H1 (cell line): ENCODE data around the gene AKR1B1. TPM values are rescaled to one million over a fixed set of nuclear protein-coding genes. Genes with fewer than 3 reads are reported as not detected.

ENCODE experiments used
- CTCF ChIA-PET: fragments of 300-600 bp; sonication (Branson Sonifier 250); formaldehyde crosslinking; loops from one replicate; lab custom pipeline; 2021; ENCODE audit not compliant: partially characterized antibody; lab: Charles Lee
- POLR2A ChIA-PET: fragments of 300-600 bp; sonication (Branson Sonifier 250); formaldehyde crosslinking; loops from one replicate; lab custom pipeline; 2021; ENCODE audit warnings: inconsistent platforms; ENCODE audit not compliant: partially characterized antibody; lab: Charles Lee
- DNase-seq, 2 experiments: peaks; one replicate each; pipeline versions ENCODE4 v3.0.0 to v3.0.0-alpha.2; 2010 to 2022; ENCODE audit warnings: low spot score in 2 of 2, low read depth in 1 of 2, mixed read lengths in 1 of 2
- FAIRE-seq: peaks from 2 replicates; lab custom pipeline; 2011; peaks lifted over from hg19 to GRCh38; lab: Jason Lieb, UNC
- H2AFZ ChIP-seq: 2 replicates; pipeline ENCODE4 v1.8.1; 2012; ENCODE audit warnings: low read length, inconsistent platforms
- H2AK5ac ChIP-seq: 2 replicates; pipeline ENCODE4 v1.6.1; 2013; ENCODE audit warnings: low read depth, low read length
- H2BK120ac ChIP-seq: replicated peaks from 2 replicates; pipeline ENCODE3; 2013; ENCODE audit warnings: low read depth, low read length, inconsistent platforms
- H2BK12ac ChIP-seq: 2 replicates; pipeline ENCODE4 v1.6.1; 2013; ENCODE audit warnings: low read depth, low read length
- H2BK15ac ChIP-seq: 2 replicates; pipeline ENCODE4 v1.6.1; 2013; ENCODE audit warnings: low read length
- H2BK20ac ChIP-seq: 2 replicates; pipeline ENCODE4 v1.6.1; 2013; ENCODE audit warnings: low read length
- H2BK5ac ChIP-seq: 2 replicates; pipeline ENCODE4 v1.6.1; 2013; ENCODE audit warnings: low read depth, low read length
- H3K14ac ChIP-seq: 2 replicates; pipeline ENCODE4 v1.6.1; 2013; ENCODE audit warnings: inconsistent platforms; ENCODE audit not compliant: insufficient read length
- H3K18ac ChIP-seq: 2 replicates; pipeline ENCODE4 v1.6.1; 2013; ENCODE audit warnings: low read length; ENCODE audit errors: extremely low read depth
- H3K23ac ChIP-seq: 2 replicates; pipeline ENCODE4 v1.6.1; 2013; ENCODE audit warnings: inconsistent platforms; ENCODE audit not compliant: insufficient read length
- H3K23me2 ChIP-seq: 2 replicates; pipeline ENCODE4 v1.6.1; 2013; ENCODE audit warnings: low read depth, low read length
- H3K27ac ChIP-seq: 2 replicates; pipeline ENCODE4 v1.6.1; 2011; ENCODE audit warnings: low read depth, low read length, inconsistent platforms
- H3K27me3 ChIP-seq, 4 experiments: replicated peaks in 1 of 4; 1 replicate in 1 of 4; 2 replicates in 3 of 4; pipeline versions ENCODE4 v1.6.1 to v1.8.1; 2011 to 2013; ENCODE audit warnings: low read length in 3 of 4, mild to moderate bottlenecking in 3 of 4, inconsistent platforms in 2 of 4, mixed read lengths in 2 of 4, moderate library complexity in 1 of 4; ENCODE audit not compliant: control insufficient read depth in 3 of 4, insufficient read depth in 3 of 4; ENCODE audit errors: extremely low read depth in 1 of 4
- H3K36me3 ChIP-seq, 4 experiments: 2 replicates each; pipeline versions ENCODE4 v1.6.1 to v1.8.1; 2011 to 2013; ENCODE audit warnings: mild to moderate bottlenecking in 4 of 4, low read length in 3 of 4, moderate library complexity in 2 of 4, control low read depth in 1 of 4, inconsistent platforms in 1 of 4; ENCODE audit not compliant: insufficient read depth in 4 of 4, control insufficient read depth in 2 of 4
- H3K4ac ChIP-seq: replicated peaks from 2 replicates; pipeline ENCODE3; 2013; ENCODE audit warnings: low read length, low read depth, mixed read lengths, inconsistent platforms; ENCODE audit not compliant: insufficient read length
- H3K4me1 ChIP-seq, 4 experiments: replicated peaks in 1 of 4; 1 replicate in 1 of 4; 2 replicates in 3 of 4; pipeline versions ENCODE4 v1.6.1 to v1.8.1; 2011 to 2013; ENCODE audit warnings: low read length in 3 of 4, inconsistent platforms in 2 of 4, mixed read lengths in 1 of 4; ENCODE audit not compliant: insufficient read depth in 4 of 4, control insufficient read depth in 3 of 4
- H3K4me2 ChIP-seq, 2 experiments: 2 replicates each; pipeline versions ENCODE4 v1.6.1 to v1.8.1; 2011 to 2013; ENCODE audit warnings: low read depth in 2 of 2, low read length in 2 of 2, control low read depth in 1 of 2, inconsistent platforms in 1 of 2, mild to moderate bottlenecking in 1 of 2; ENCODE audit not compliant: insufficient read depth in 1 of 2
- H3K4me3 ChIP-seq, 4 experiments: fragments of 200-600, 300-600 bp in 1 of 4; sonication (generic), shearing (Covaris generic), sonication (Bioruptor Twin) in 1 of 4; 2 replicates each; pipeline versions ENCODE4 v1.5.1 to v1.8.1; 2011 to 2016; ENCODE audit warnings: low read length in 4 of 4, low read depth in 3 of 4, control low read depth in 2 of 4, inconsistent platforms in 2 of 4, mild to moderate bottlenecking in 2 of 4, mixed read lengths in 1 of 4, moderate library complexity in 1 of 4; ENCODE audit not compliant: insufficient read depth in 2 of 4; ENCODE audit errors: extremely low read depth in 1 of 4
- H3K56ac ChIP-seq: replicated peaks from 2 replicates; pipeline ENCODE3; 2013; ENCODE audit warnings: low read depth, mild to moderate bottlenecking, mixed read lengths, low read length, inconsistent platforms; ENCODE audit not compliant: insufficient read length
- H3K79me1 ChIP-seq: 2 replicates; pipeline ENCODE4 v1.6.1; 2013; ENCODE audit warnings: low read depth, low read length, control low read depth
- H3K79me2 ChIP-seq, 2 experiments: 2 replicates each; pipeline versions ENCODE4 v1.6.1 to v1.8.1; 2012 to 2013; ENCODE audit warnings: low read length in 2 of 2, mild to moderate bottlenecking in 2 of 2, inconsistent platforms in 1 of 2; ENCODE audit not compliant: insufficient read depth in 2 of 2, control insufficient read depth in 1 of 2
- H3K9ac ChIP-seq, 4 experiments: replicated peaks in 1 of 4; 1 replicate in 1 of 4; 2 replicates in 3 of 4; pipeline versions ENCODE4 v1.6.1 to v1.8.1; 2011 to 2013; ENCODE audit warnings: low read depth in 3 of 4, low read length in 3 of 4, control low read depth in 2 of 4, mild to moderate bottlenecking in 2 of 4, moderate library complexity in 2 of 4, inconsistent platforms in 1 of 4; ENCODE audit errors: extremely low read depth in 1 of 4
- H3K9me3 ChIP-seq, 2 experiments: 2 replicates each; pipeline versions ENCODE4 v1.6.1 to v1.8.1; 2012 to 2013; ENCODE audit warnings: mild to moderate bottlenecking in 2 of 2, moderate library complexity in 2 of 2, control low read depth in 1 of 2, inconsistent platforms in 1 of 2, low read depth in 1 of 2, low read length in 1 of 2, mixed read lengths in 1 of 2; ENCODE audit not compliant: insufficient read depth in 2 of 2
- H4K20me1 ChIP-seq, 2 experiments: replicated peaks in 1 of 2; 2 replicates each; pipeline versions ENCODE3 to v1.8.1; 2011 to 2013; ENCODE audit warnings: inconsistent platforms in 2 of 2, low read length in 2 of 2, mild to moderate bottlenecking in 1 of 2; ENCODE audit not compliant: insufficient read depth in 2 of 2, control insufficient read depth in 1 of 2
- H4K5ac ChIP-seq: 2 replicates; pipeline ENCODE4 v1.6.1; 2013; ENCODE audit warnings: low read length, low read depth, mixed read lengths, inconsistent platforms; ENCODE audit not compliant: insufficient read length
- H4K8ac ChIP-seq: 2 replicates; pipeline ENCODE4 v1.8.0; 2013; ENCODE audit warnings: mild to moderate bottlenecking, moderate library complexity, low read length, inconsistent platforms; ENCODE audit not compliant: insufficient read depth; ENCODE audit errors: extremely low read depth
- H4K91ac ChIP-seq: replicated peaks from 2 replicates; pipeline ENCODE3; 2013; ENCODE audit warnings: low read length, mixed read lengths, inconsistent platforms; ENCODE audit not compliant: insufficient read length
- CBX8 ChIP-seq: fragments of 300-800, 300-1000 bp; sonication (generic); IDR thresholded peaks from 2 replicates; pipeline ENCODE4 v1.7.1; 2016; ENCODE audit warnings: low read depth, low read length, borderline replicate concordance
- CREB1 ChIP-seq: IDR thresholded peaks from 2 replicates; pipeline ENCODE4 v1.6.1; 2012; ENCODE audit warnings: inconsistent platforms
- EGR1 ChIP-seq: IDR thresholded peaks from 2 replicates; pipeline ENCODE4 v1.6.1; 2011; ENCODE audit warnings: low read depth, low read length, borderline replicate concordance
- GTF2F1 ChIP-seq: IDR thresholded peaks from 2 replicates; pipeline ENCODE4 v1.6.1; 2012; ENCODE audit warnings: low read depth, low read length, improper control_type of control experiment, borderline replicate concordance
- KDM1A ChIP-seq: fragments of 200-600, 300-600 bp; sonication (generic); IDR thresholded peaks from 2 replicates; pipeline ENCODE4 v1.7.1; 2016; ENCODE audit warnings: mild to moderate bottlenecking, low read length, borderline replicate concordance
- MAFK ChIP-seq: IDR thresholded peaks from 2 replicates; pipeline ENCODE4 v1.6.1; 2012; ENCODE audit warnings: low read depth, mild to moderate bottlenecking, improper control_type of control experiment, low read length
- NRF1 ChIP-seq: IDR thresholded peaks from 2 replicates; pipeline ENCODE4 v1.6.1; 2011; ENCODE audit warnings: mild to moderate bottlenecking, low read depth, low read length, improper control_type of control experiment
- RFX5 ChIP-seq: IDR thresholded peaks from 2 replicates; pipeline ENCODE4 v1.6.1; 2011; ENCODE audit warnings: low read depth, low read length, improper control_type of control experiment, borderline replicate concordance
- SAP30 ChIP-seq: fragments of 300-600 bp; sonication (generic); IDR thresholded peaks from 2 replicates; pipeline ENCODE4 v1.7.1; 2012; ENCODE audit warnings: low read length, moderate library complexity, mild to moderate bottlenecking, inconsistent platforms; ENCODE audit not compliant: insufficient read depth, insufficient replicate concordance
- SIN3A ChIP-seq, 2 experiments: IDR thresholded peaks in 1 of 2; conservative IDR thresholded peaks in 1 of 2; 2 replicates each; pipeline ENCODE4 v1.6.1; 2011 to 2012; ENCODE audit warnings: low read length in 2 of 2, improper control_type of control experiment in 1 of 2, low read depth in 1 of 2, mild to moderate bottlenecking in 1 of 2
- SP2 ChIP-seq: IDR thresholded peaks from 2 replicates; pipeline ENCODE4 v1.6.1; 2012; ENCODE audit warnings: mild to moderate bottlenecking, low read length, inconsistent platforms
- TAF1 ChIP-seq: IDR thresholded peaks from 2 replicates; pipeline ENCODE4 v1.6.1; 2011; ENCODE audit warnings: mild to moderate bottlenecking, low read depth, low read length
- TAF7 ChIP-seq: optimal IDR thresholded peaks from 2 replicates; pipeline ENCODE3; 2011; ENCODE audit warnings: low read depth, mild to moderate bottlenecking, inconsistent platforms, low read length, moderate library complexity, borderline replicate concordance
- TCF12 ChIP-seq: IDR thresholded peaks from 2 replicates; pipeline ENCODE4 v1.6.1; 2011; ENCODE audit warnings: low read depth, mild to moderate bottlenecking, low read length
- ZNF274 ChIP-seq: IDR thresholded peaks from 2 replicates; pipeline ENCODE4 v1.7.0; 2012; ENCODE audit warnings: low read length, borderline replicate concordance; ENCODE audit errors: extremely low read depth
- WGBS, 2 experiments: shearing (Covaris generic) in 1 of 2; methylation state at CpG; one replicate each; pipeline versions ENCODE4 v1.1.6 to v1.1.7; 2013 to 2015; ENCODE audit warnings: low lambda C conversion rate in 2 of 2, mixed read lengths in 2 of 2, inconsistent platforms in 1 of 2, low coverage in 1 of 2, missing lambda C conversion rate in 1 of 2; ENCODE audit not compliant: insufficient replicate concordance in 2 of 2, insufficient coverage in 1 of 2, insufficient read length in 1 of 2; ENCODE audit errors: extremely low coverage in 1 of 2, missing lambda C conversion rate in 1 of 2; 5-methylcytosine and 5-hydroxymethylcytosine counted together
- polyA plus RNA-seq, 7 experiments: library from polyadenylated mRNA; depleted of rRNA in 3 of 7; stranded (reverse) in 5 of 7; unstranded in 2 of 7; fragments of >200 nt in 5 of 7; fragments of 200-250 nt in 2 of 7; gene quantifications; 1 replicate in 5 of 7; 2 replicates in 1 of 7; 4 replicates in 1 of 7; pipeline versions ENCODE4 v1.2.1 to v1.2.3, GENCODE V29; 2011 to 2013; ENCODE audit warnings: missing spikeins in 2 of 7, mixed read lengths in 2 of 7
- total RNA-seq: library from RNA; stranded (reverse); fragmentation: NEBNext Ultra II Directional; extraction: Animal tissue kit (Norgen Biotek cat#: 25700); gene quantifications from 2 replicates; pipeline ENCODE4 v1.2.1, GENCODE V29; 2021

AKR1B1 gene
- total and polyA plus RNA-seq, 2 of the 8 experiments (the other 6 are each of a cell fraction or from before 2014, with no cell fraction given): 195 to 273 TPM

GRCh38 chr7:134438946-134439345 is 20.0 kb downstream of the AKR1B1 start:
- H3K14ac ChIP-seq: no peak overlapping the region
- TF ChIP-seq NRF1 (no peak), SP2 (no peak), MAFK (no peak), TAF1 (no peak), EGR1 (no peak), ZNF274 (no peak), SIN3A (conservative IDR thresholded peaks at IDR 0.05 in 1 of 2, IDR thresholded peaks at IDR 0.05 in 1 of 2; ENCODE audit: low read depth in 1 of 2, low read length in 2 of 2) (no peak), RFX5 (no peak), CREB1 (no peak), SAP30 (no peak), TAF7 (no peak), GTF2F1 (no peak), TCF12 (no peak), KDM1A (no peak), CBX8 (no peak)

More at GRCh38 chr7:134438946-134439345, 20.0 kb downstream of the AKR1B1 start:
- Histone ChIP-seq H3K18ac (no peak overlapping the region), H3K79me1 (no peaks in the 10 kb centered on the region), H4K5ac (no peak overlapping the region), H2BK12ac (no peak overlapping the region), H3K56ac (no peak overlapping the region), H3K4me3 (no peak overlapping the region), H2AK5ac (no peak overlapping the region), H3K4me1 (no peaks in the 10 kb centered on the region), H4K91ac (no peak overlapping the region), H4K20me1 (peaks cover 0 to 1% of the 10 kb centered on the region in 2 experiments), H3K9me3 (no peaks in the 10 kb centered on the region), H2BK5ac (no peak overlapping the region), H4K8ac (no peak overlapping the region), H2BK15ac (no peak overlapping the region), H2BK120ac (no peak overlapping the region), H3K27ac (no peak overlapping the region), H3K79me2 (no peaks in the 10 kb centered on the region), H3K36me3 (peaks cover 6 to 30% (median 21%) of the 10 kb centered on the region in 4 experiments; a peak in 7 of 8 replicates), H3K27me3 (no peaks in the 10 kb centered on the region; a peak in 1 of 7 replicates), H3K4ac (no peak overlapping the region), H2BK20ac (no peak overlapping the region), H2AFZ (no peak overlapping the region), H3K23ac (no peak overlapping the region), H3K4me2 (no peak overlapping the region), H3K23me2 (no peaks in the 10 kb centered on the region), H3K9ac (no peak overlapping the region)
- FAIRE-seq (no peak), DNase-seq (no peak)
- POLR2A ChIA-PET: interaction anchor here (0.8 kb wide), 1 partner anchor 19 kb away, joined by 3 read pairs; no protein-coding TSS in a partner anchor
- CTCF ChIA-PET: interaction anchor here (1.0 to 2.4 kb wide), 4 partner anchors 8 to 169 kb away, joined by 3 to 10 read pairs (median 7); no protein-coding TSS in a partner anchor
- 94% methylated on average over 4 of the region's 4 CpGs; no CpG with 5 or more reads in 1 of the 2 experiments for WGBS, 2 experiments
